ENCODE data around the gene C1orf167. TPM values are rescaled to one million over a fixed set of nuclear protein-coding genes. Genes with fewer than 3 reads are reported as not detected.

C1orf167 gene
- total RNA-seq, 1 experiment from 2014 or later = not detected

GRCh38 chr1:11729498-11730428 is 32.2 kb upstream of the C1orf167 start:
- no peak overlapping the region for H3K4me3 ChIP-seq
- no peaks in the 10 kb centered on the region for H3K9me3 ChIP-seq (replicated peaks)
- DNase-seq = peak; percentile 23 to 33
- no peaks in the 10 kb centered on the region for H3K27me3 ChIP-seq
- no peaks in the 10 kb centered on the region for H3K36me3 ChIP-seq
- no peak overlapping the region for H3K27ac ChIP-seq
- no peaks in the 10 kb centered on the region for H3K4me1 ChIP-seq

GRCh38 chr1:11730429-11730891 is 31.5 kb upstream of the C1orf167 start:
- no peak overlapping the region for H3K27ac ChIP-seq
- peaks cover under 1% of the 10 kb centered on the region; the same call in 1 of the 2 replicates for H3K4me1 ChIP-seq
- no peaks in the 10 kb centered on the region for H3K36me3 ChIP-seq
- H3K9me3 ChIP-seq (replicated peaks) = no peaks in the 10 kb centered on the region
- DNase-seq = no peak
- no peaks in the 10 kb centered on the region for H3K27me3 ChIP-seq
- no peak overlapping the region for H3K4me3 ChIP-seq

GRCh38 chr1:11731691-11732283 is 30.2 kb upstream of the C1orf167 start:
- peak overlapping the region; percentile 38 for H3K4me3 ChIP-seq
- H3K27ac ChIP-seq = no peak overlapping the region
- peak; percentile 62 to 63 for DNase-seq

GRCh38 chr1:11733306-11733705 is 28.7 kb upstream of the C1orf167 start:
- H3K36me3 ChIP-seq = no peaks in the 10 kb centered on the region
- H3K27ac ChIP-seq = no peak overlapping the region
- DNase-seq = no peak
- H3K27me3 ChIP-seq = no peaks in the 10 kb centered on the region
- H3K4me1 ChIP-seq = peaks cover 10% of the 10 kb centered on the region
- H3K4me3 ChIP-seq = no peak overlapping the region
- H3K9me3 ChIP-seq (replicated peaks) = no peaks in the 10 kb centered on the region

More at GRCh38 chr1:11731691-11732283, 30.2 kb upstream of the C1orf167 start:
- Histone ChIP-seq H3K36me3 (no peaks in the 10 kb centered on the region), H3K4me1 (peaks cover 3% of the 10 kb centered on the region; the same call in 1 of the 2 replicates), H3K27me3 (no peaks in the 10 kb centered on the region), H3K9me3 (replicated peaks) (no peaks in the 10 kb centered on the region)

GRCh38 chr1:11735531-11735853 is 26.5 kb upstream of the C1orf167 start:
- Histone ChIP-seq H3K4me1 (peaks cover 10% of the 10 kb centered on the region), H3K36me3 (no peaks in the 10 kb centered on the region), H3K9me3 (replicated peaks) (no peaks in the 10 kb centered on the region), H3K27ac (no peak overlapping the region), H3K27me3 (no peaks in the 10 kb centered on the region), H3K4me3 (peak overlapping the region; percentile 74)
- no peak for DNase-seq

GRCh38 chr1:11735854-11736745 is 25.9 kb upstream of the C1orf167 start, which contains the start of gene AGTRAP:
TSS of gene AGTRAP (plus strand) at chr1:11736136. CDS start at chr1:11736209, 73 bp downstream.
- DNase-seq = peak; percentile 95
- Histone ChIP-seq H3K27me3 (no peaks in the 10 kb centered on the region), H3K9me3 (replicated peaks) (no peaks in the 10 kb centered on the region), H3K36me3 (no peaks in the 10 kb centered on the region), H3K4me1 (peaks cover 10% of the 10 kb centered on the region), H3K4me3 (peak within 1 kb of the TSS; percentile 74), H3K27ac (peak within 1 kb of the TSS; percentile 21; the same call in 1 of the 2 replicates)

- Histone ChIP-seq H3K27ac (peak overlapping the region; percentile 21; the same call in 1 of the 2 replicates), H3K4me1 (peaks cover 10% of the 10 kb centered on the region), H3K27me3 (no peaks in the 10 kb centered on the region), H3K9me3 (replicated peaks) (no peaks in the 10 kb centered on the region), H3K36me3 (no peaks in the 10 kb centered on the region), H3K4me3 (peak overlapping the region; percentile 74)
- peak; percentile 52 to 62 for DNase-seq
Observed at GRCh38 chr1:11736746-11737639, 25.0 kb upstream of the C1orf167 start.

GRCh38 chr1:11738096-11738495 is 23.9 kb upstream of the C1orf167 start:
- no peak overlapping the region for H3K27ac ChIP-seq
- DNase-seq = no peak
- no peaks in the 10 kb centered on the region for H3K9me3 ChIP-seq (replicated peaks)
- H3K36me3 ChIP-seq = no peaks in the 10 kb centered on the region
- H3K27me3 ChIP-seq = no peaks in the 10 kb centered on the region
- no peak overlapping the region for H3K4me3 ChIP-seq
- H3K4me1 ChIP-seq = peaks cover 10% of the 10 kb centered on the region

- Histone ChIP-seq H3K9me3 (replicated peaks) (no peaks in the 10 kb centered on the region), H3K27ac (no peak overlapping the region), H3K36me3 (no peaks in the 10 kb centered on the region), H3K4me3 (no peak overlapping the region), H3K4me1 (peaks cover 10% of the 10 kb centered on the region), H3K27me3 (no peaks in the 10 kb centered on the region)
- no peak for DNase-seq
Observed at GRCh38 chr1:11738783-11739182, 23.2 kb upstream of the C1orf167 start.

- H3K27me3 ChIP-seq = no peaks in the 10 kb centered on the region
- no peak for DNase-seq
- H3K36me3 ChIP-seq = no peaks in the 10 kb centered on the region
- H3K27ac ChIP-seq = no peak overlapping the region
- no peak overlapping the region for H3K4me3 ChIP-seq
- peaks cover 8% of the 10 kb centered on the region for H3K4me1 ChIP-seq
- H3K9me3 ChIP-seq (replicated peaks) = no peaks in the 10 kb centered on the region
Observed at GRCh38 chr1:11740258-11741192, 21.5 kb upstream of the C1orf167 start.

- no peak for DNase-seq
- peaks cover 7% of the 10 kb centered on the region for H3K4me1 ChIP-seq
- H3K27me3 ChIP-seq = no peaks in the 10 kb centered on the region
- no peak overlapping the region for H3K4me3 ChIP-seq
- no peaks in the 10 kb centered on the region for H3K9me3 ChIP-seq (replicated peaks)
- no peak overlapping the region for H3K27ac ChIP-seq
- no peaks in the 10 kb centered on the region for H3K36me3 ChIP-seq
Observed at GRCh38 chr1:11741482-11741881, 20.5 kb upstream of the C1orf167 start.

GRCh38 chr1:11741919-11742558 is 20.0 kb upstream of the C1orf167 start:
- Histone ChIP-seq H3K36me3 (no peaks in the 10 kb centered on the region), H3K9me3 (replicated peaks) (no peaks in the 10 kb centered on the region), H3K27me3 (no peaks in the 10 kb centered on the region), H3K4me3 (no peak overlapping the region), H3K4me1 (peaks cover 5% of the 10 kb centered on the region), H3K27ac (no peak overlapping the region)
- DNase-seq = no peak
